Stomach (tissue), 4 donors: ENCODE measurements around the gene AIP.
A peak's percentile ranks its signal among the peaks of the same experiment; 100 is the strongest.
"Not testable (repeated sequence)": the region's sequence is repeated elsewhere in the genome, so short reads cannot be mapped to it uniquely, and the experiment has no call there.

Experiments
- CTCF ChIP-seq, 7 experiments: fragments of 450-650 bp in 4 of 7; fragments of 200-600 bp in 3 of 7; sonication (generic) in 3 of 7; IDR thresholded peaks; one replicate each; pipeline ENCODE4 v1.5.1; 2016 to 2019; ENCODE audit warnings: antibody characterized with exemption in 7 of 7, control low read depth in 2 of 7, mild to moderate bottlenecking in 1 of 7
- EP300 ChIP-seq: sonication (generic); formaldehyde crosslinking; IDR thresholded peaks from one replicate; pipeline ENCODE4 v1.6.1; 2017; ENCODE audit warnings: antibody characterized with exemption
- POLR2A ChIP-seq, 4 donors: fragments of 450-650 bp; IDR thresholded peaks; one replicate each; pipeline ENCODE4 v1.6.1; 2016; ENCODE audit warnings: antibody characterized with exemption in 4 of 4, control low read depth in 2 of 4, mild to moderate bottlenecking in 1 of 4, moderate library complexity in 1 of 4
- POLR2AphosphoS5 ChIP-seq, 3 donors: sonication (generic); formaldehyde crosslinking; IDR thresholded peaks; one replicate each; pipeline ENCODE4 v1.6.1; 2016; ENCODE audit warnings: antibody characterized with exemption in 3 of 3

GRCh38 chr11:67485873-67486361 lies 3.1 kb downstream of the AIP start:
- TF ChIP-seq CTCF (IDR thresholded peaks at IDR 0.05); POLR2A (IDR thresholded peaks at IDR 0.05); EP300: not testable (repeated sequence)
- TF ChIP-seq POLR2AphosphoS5 (IDR thresholded peaks at IDR 0.05): peak in 1 of 3 donors; percentile 13
